CD4-positive, CD25-positive, alpha-beta regulatory T cell (primary cell): ENCODE results near the gene MED12L. TPM values are rescaled to one million over a fixed set of nuclear protein-coding genes. Genes with fewer than 3 reads are reported as not detected.
"Not testable (repeated sequence)": the region's sequence is repeated elsewhere in the genome, so short reads cannot be mapped to it uniquely, and the experiment has no call there.

Experiments used
- ATAC-seq, 2 donors: fragments of 150-1000 bp; cut with Tn5 transposase; one replicate each; pipeline ENCODE4 v1.10.0; 2021; ENCODE audit warnings: low read depth in 2 of 2, moderate number of reproducible peaks in 2 of 2, moderate library complexity in 1 of 2
- DNase-seq, 3 donors: peaks; one replicate each; pipeline versions ENCODE4 v3.0.0 to v3.0.0-alpha.2; 2012 to 2022; ENCODE audit warnings: mixed read lengths in 1 of 3
- H3K27ac ChIP-seq: one replicate; pipeline ENCODE4 v1.7.0; 2013; ENCODE audit warnings: mild to moderate bottlenecking, low read length; ENCODE audit not compliant: insufficient read depth, poor library complexity, severe bottlenecking
- H3K27me3 ChIP-seq: one replicate; pipeline ENCODE4 v1.7.0; 2013; ENCODE audit warnings: low read length; ENCODE audit not compliant: control insufficient read depth, insufficient read depth
- H3K36me3 ChIP-seq: one replicate; pipeline ENCODE4 v1.7.0; 2013; ENCODE audit warnings: mild to moderate bottlenecking, low read length, moderate library complexity; ENCODE audit not compliant: control insufficient read depth, insufficient read depth
- H3K4me1 ChIP-seq: 2 replicates; pipeline ENCODE4 v1.7.0; 2013; ENCODE audit warnings: mild to moderate bottlenecking, low read length; ENCODE audit not compliant: insufficient read depth, control insufficient read depth, poor library complexity, severe bottlenecking
- H3K4me3 ChIP-seq: one replicate; pipeline ENCODE4 v1.7.0; 2013; ENCODE audit warnings: low read depth, mild to moderate bottlenecking, low read length, moderate library complexity
- H3K9me3 ChIP-seq, 2 experiments: 1 replicate in 1 of 2; 2 replicates in 1 of 2; pipeline ENCODE4 v1.7.0; 2013; ENCODE audit warnings: low read length in 2 of 2, mild to moderate bottlenecking in 1 of 2, moderate library complexity in 1 of 2; ENCODE audit not compliant: control insufficient read depth in 2 of 2
- H3K27ac Mint-ChIP-seq, 3 donors: one replicate each; pipeline ENCODE4 v1.8.0; 2020 to 2022; ENCODE audit warnings: mild to moderate bottlenecking in 3 of 3, mixed read lengths in 3 of 3, moderate library complexity in 2 of 3
- H3K27me3 Mint-ChIP-seq: one replicate; pipeline ENCODE4 v1.8.0; 2022; ENCODE audit warnings: mild to moderate bottlenecking, mixed read lengths
- H3K36me3 Mint-ChIP-seq: one replicate; pipeline ENCODE4 v1.8.0; 2020; ENCODE audit warnings: mixed read lengths
- H3K4me1 Mint-ChIP-seq, 4 donors: one replicate each; pipeline ENCODE4 v1.8.0; 2020 to 2022; ENCODE audit warnings: mixed read lengths in 4 of 4, mild to moderate bottlenecking in 1 of 4
- H3K4me3 Mint-ChIP-seq, 4 donors: one replicate each; pipeline ENCODE4 v1.8.0; 2020 to 2022; ENCODE audit warnings: mild to moderate bottlenecking in 4 of 4, mixed read lengths in 4 of 4, moderate library complexity in 3 of 4
- H3K9me3 Mint-ChIP-seq, 7 donors: one replicate each; pipeline ENCODE4 v1.8.0; 2020 to 2022; ENCODE audit warnings: mixed read lengths in 7 of 7, mild to moderate bottlenecking in 3 of 7, moderate library complexity in 2 of 7
- polyA plus RNA-seq, 4 donors: library from polyadenylated mRNA; unstranded; fragments of 300-500 nt; fragmentation: Illumina TruSeq; gene quantifications; one replicate each; pipeline ENCODE4 v1.2.3, GENCODE V29; 2021
- total RNA-seq: library from RNA; stranded (reverse); gene quantifications from one replicate; pipeline ENCODE4 v1.2.3, GENCODE V29; 2022

Gene MED12L
- total and polyA plus RNA-seq, 5 donors from 2014 or later = 2.7 TPM; not detected in 4

- Histone ChIP-seq H3K36me3 (no peaks in the 10 kb centered on the region), H3K27me3 (peaks cover 4% of the 10 kb centered on the region), H3K27ac (no peak overlapping the region), H3K4me1 (no peaks in the 10 kb centered on the region), H3K9me3 (no peaks in the 10 kb centered on the region), H3K4me3 (no peak overlapping the region)
- no peak overlapping the region for H3K4me3 Mint-ChIP-seq
- peaks cover 9% of the 10 kb centered on the region for H3K27me3 Mint-ChIP-seq
- no peak for ATAC-seq
- DNase-seq = no peak
- H3K27ac Mint-ChIP-seq = no peak overlapping the region
- H3K36me3 Mint-ChIP-seq = no peaks in the 10 kb centered on the region
- no peaks in the 10 kb centered on the region for H3K4me1 Mint-ChIP-seq
- H3K9me3 Mint-ChIP-seq = peaks cover 0 to 3% (median 0%) of the 10 kb centered on the region in 7 donors
These were observed 306.3 kb downstream of the MED12L start for GRCh38 chr3:151391720-151392119.

GRCh38 chr3:151392191-151392590, 306.7 kb downstream of the MED12L start:
- not testable (repeated sequence) for H3K4me3 ChIP-seq, H3K36me3 Mint-ChIP-seq, H3K4me3 Mint-ChIP-seq, H3K27ac Mint-ChIP-seq, H3K36me3 ChIP-seq, H3K27me3 Mint-ChIP-seq, H3K27me3 ChIP-seq, H3K9me3 Mint-ChIP-seq, ATAC-seq, H3K9me3 ChIP-seq, H3K27ac ChIP-seq, H3K4me1 ChIP-seq, DNase-seq, H3K4me1 Mint-ChIP-seq

GRCh38 chr3:151393146-151393830, 307.8 kb downstream of the MED12L start:
- H3K36me3 ChIP-seq = no peaks in the 10 kb centered on the region
- Mint-ChIP-seq H3K36me3 (no peaks in the 10 kb centered on the region), H3K4me3 (no peak overlapping the region), H3K9me3 (peaks cover 0 to 4% (median 0%) of the 10 kb centered on the region in 7 donors), H3K27me3 (peaks cover 9% of the 10 kb centered on the region), H3K4me1 (no peaks in the 10 kb centered on the region), H3K27ac (no peak overlapping the region)
- H3K4me1 ChIP-seq = no peaks in the 10 kb centered on the region
- DNase-seq (no peak), ATAC-seq (no peak)
- H3K27me3 ChIP-seq = peaks cover 4% of the 10 kb centered on the region
- no peak overlapping the region for H3K4me3 ChIP-seq
- no peaks in the 10 kb centered on the region for H3K9me3 ChIP-seq
- H3K27ac ChIP-seq = no peak overlapping the region

GRCh38 chr3:151393941-151394340, 308.5 kb downstream of the MED12L start:
- Mint-ChIP-seq H3K27ac (no peak overlapping the region), H3K9me3 (peaks cover 0 to 4% (median 0%) of the 10 kb centered on the region in 7 donors), H3K36me3 (no peaks in the 10 kb centered on the region), H3K4me3 (no peak overlapping the region), H3K4me1 (no peaks in the 10 kb centered on the region), H3K27me3 (peaks cover 9% of the 10 kb centered on the region)
- Histone ChIP-seq H3K4me3 (no peak overlapping the region), H3K27me3 (peaks cover 4% of the 10 kb centered on the region), H3K4me1 (no peaks in the 10 kb centered on the region), H3K36me3 (no peaks in the 10 kb centered on the region), H3K9me3 (no peaks in the 10 kb centered on the region), H3K27ac (no peak overlapping the region)
- DNase-seq (no peak), ATAC-seq (no peak)

GRCh38 chr3:151394611-151395010, 309.1 kb downstream of the MED12L start:
- H3K36me3 Mint-ChIP-seq = no peaks in the 10 kb centered on the region
- Histone ChIP-seq H3K4me1 (no peaks in the 10 kb centered on the region), H3K9me3 (no peaks in the 10 kb centered on the region), H3K27ac (no peak overlapping the region), H3K36me3 (no peaks in the 10 kb centered on the region), H3K27me3 (peaks cover 4% of the 10 kb centered on the region), H3K4me3 (no peak overlapping the region)
- peaks cover 0 to 2% (median 0%) of the 10 kb centered on the region in 7 donors for H3K9me3 Mint-ChIP-seq
- H3K27ac Mint-ChIP-seq = no peak overlapping the region
- H3K27me3 Mint-ChIP-seq = peaks cover 5% of the 10 kb centered on the region
- H3K4me1 Mint-ChIP-seq = no peaks in the 10 kb centered on the region
- no peak overlapping the region for H3K4me3 Mint-ChIP-seq
- ATAC-seq (no peak), DNase-seq (no peak)

- Mint-ChIP-seq H3K36me3 (no peaks in the 10 kb centered on the region), H3K4me1 (no peaks in the 10 kb centered on the region), H3K27me3 (peaks cover 5% of the 10 kb centered on the region), H3K4me3 (no peak overlapping the region), H3K27ac (no peak overlapping the region), H3K9me3 (peaks cover 0 to 2% (median 0%) of the 10 kb centered on the region in 7 donors)
- Histone ChIP-seq H3K4me1 (no peaks in the 10 kb centered on the region), H3K4me3 (no peak overlapping the region), H3K9me3 (no peaks in the 10 kb centered on the region), H3K36me3 (no peaks in the 10 kb centered on the region), H3K27ac (no peak overlapping the region), H3K27me3 (peaks cover 4% of the 10 kb centered on the region)
- ATAC-seq (no peak), DNase-seq (no peak)
These were observed 310.3 kb downstream of the MED12L start for GRCh38 chr3:151395806-151396205.

- Mint-ChIP-seq H3K4me1 (no peaks in the 10 kb centered on the region), H3K27ac (no peak overlapping the region), H3K9me3 (peaks cover 0 to 2% (median 0%) of the 10 kb centered on the region in 7 donors), H3K27me3 (no peaks in the 10 kb centered on the region), H3K36me3 (no peaks in the 10 kb centered on the region), H3K4me3 (no peak overlapping the region)
- Histone ChIP-seq H3K27ac (no peak overlapping the region), H3K4me1 (no peaks in the 10 kb centered on the region), H3K27me3 (peaks cover 4% of the 10 kb centered on the region), H3K4me3 (no peak overlapping the region), H3K9me3 (no peaks in the 10 kb centered on the region), H3K36me3 (no peaks in the 10 kb centered on the region)
- ATAC-seq (no peak), DNase-seq (no peak)
These were observed 313.4 kb downstream of the MED12L start for GRCh38 chr3:151398895-151399294.

- no peaks in the 10 kb centered on the region for H3K36me3 ChIP-seq
- H3K27me3 ChIP-seq = no peaks in the 10 kb centered on the region
- H3K4me3 ChIP-seq = no peak overlapping the region
- H3K4me1 Mint-ChIP-seq = no peaks in the 10 kb centered on the region
- no peaks in the 10 kb centered on the region for H3K4me1 ChIP-seq
- no peaks in the 10 kb centered on the region for H3K36me3 Mint-ChIP-seq
- H3K4me3 Mint-ChIP-seq = no peak overlapping the region
- DNase-seq (no peak), ATAC-seq (no peak)
- H3K27ac Mint-ChIP-seq = no peak overlapping the region
- H3K27ac ChIP-seq = no peak overlapping the region
- no peaks in the 10 kb centered on the region for H3K27me3 Mint-ChIP-seq
- H3K9me3 ChIP-seq = no peaks in the 10 kb centered on the region
- peaks cover 0 to 2% (median 0%) of the 10 kb centered on the region in 7 donors for H3K9me3 Mint-ChIP-seq
These were observed 314.9 kb downstream of the MED12L start for GRCh38 chr3:151400341-151400740.
